H4 (cell line): Measurements from ENCODE around the gene EPN2. TPM values are rescaled to one million over a fixed set of nuclear protein-coding genes. Genes with fewer than 3 reads are reported as not detected.
"Not testable (repeated sequence)": the region's sequence is repeated elsewhere in the genome, so short reads cannot be mapped to it uniquely, and the experiment has no call there.

Experiments used
- DNase-seq: peaks from one replicate; pipeline ENCODE4 v3.0.0-alpha.2; 2015; ENCODE audit warnings: low spot score
- total RNA-seq: library from RNA; depleted of rRNA; stranded (reverse); fragments of >200 nt; shearing (Covaris generic); gene quantifications from 2 replicates; pipeline ENCODE4 v1.2.3, GENCODE V29; 2014

Gene EPN2
- total RNA-seq, 1 experiment from 2014 or later: 10.0 TPM

GRCh38 chr17:19268611-19269010, 31.4 kb downstream of the EPN2 start:
- DNase-seq: no peak

- no peak for DNase-seq
These were observed 31.9 kb downstream of the EPN2 start for GRCh38 chr17:19269106-19269505.

DNA sequence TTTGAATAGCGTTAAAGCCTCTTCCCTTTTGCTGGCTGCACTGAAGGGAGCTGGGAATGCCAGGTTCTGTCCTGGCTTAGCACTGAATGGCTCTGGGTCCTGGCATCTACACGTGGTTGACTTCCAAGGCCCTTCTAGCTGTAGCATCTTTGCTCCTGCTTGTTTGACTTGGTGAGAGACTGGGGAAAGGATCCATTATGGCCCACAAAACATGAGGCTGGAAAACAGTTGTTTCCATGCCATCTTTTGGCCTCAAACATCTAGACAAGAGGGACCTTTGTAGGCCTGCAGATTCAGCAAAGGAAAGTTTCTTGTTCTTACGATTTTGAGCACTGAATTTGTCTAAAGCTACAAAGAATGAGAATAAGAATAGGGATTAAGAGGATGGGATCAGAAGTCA, 32.5 kb downstream of the EPN2 start:
- DNase-seq: no peak

- DNase-seq: no peak
These were observed 33.2 kb downstream of the EPN2 start for GRCh38 chr17:19270347-19270703.

- DNase-seq: no peak
These were observed 33.8 kb downstream of the EPN2 start for GRCh38 chr17:19270704-19271611.

- no peak for DNase-seq
These were observed 34.7 kb downstream of the EPN2 start for GRCh38 chr17:19271780-19272357.

GRCh38 chr17:19273731-19274130, 36.6 kb downstream of the EPN2 start:
- DNase-seq: no peak

DNA sequence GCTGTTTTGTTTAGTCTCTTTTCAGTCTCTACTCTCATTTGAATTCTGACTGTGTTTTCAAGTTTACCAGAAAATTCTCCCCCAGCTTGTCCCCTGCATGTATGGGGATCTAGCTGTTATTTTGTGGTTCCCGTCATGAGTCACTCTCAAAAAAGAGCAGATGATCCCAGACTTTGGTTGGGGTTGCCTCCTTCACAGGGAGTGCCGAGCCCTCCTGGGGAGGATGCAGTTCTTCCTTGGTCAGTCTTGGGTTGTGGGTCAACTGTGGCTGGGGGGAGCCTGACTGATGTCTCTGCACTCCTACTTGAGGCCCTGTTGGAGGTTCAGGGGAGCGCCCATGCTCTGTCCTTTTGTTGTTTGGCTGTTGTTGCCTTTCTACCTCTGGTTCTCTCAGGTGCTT, 37.7 kb downstream of the EPN2 start:
- DNase-seq: no peak

DNA sequence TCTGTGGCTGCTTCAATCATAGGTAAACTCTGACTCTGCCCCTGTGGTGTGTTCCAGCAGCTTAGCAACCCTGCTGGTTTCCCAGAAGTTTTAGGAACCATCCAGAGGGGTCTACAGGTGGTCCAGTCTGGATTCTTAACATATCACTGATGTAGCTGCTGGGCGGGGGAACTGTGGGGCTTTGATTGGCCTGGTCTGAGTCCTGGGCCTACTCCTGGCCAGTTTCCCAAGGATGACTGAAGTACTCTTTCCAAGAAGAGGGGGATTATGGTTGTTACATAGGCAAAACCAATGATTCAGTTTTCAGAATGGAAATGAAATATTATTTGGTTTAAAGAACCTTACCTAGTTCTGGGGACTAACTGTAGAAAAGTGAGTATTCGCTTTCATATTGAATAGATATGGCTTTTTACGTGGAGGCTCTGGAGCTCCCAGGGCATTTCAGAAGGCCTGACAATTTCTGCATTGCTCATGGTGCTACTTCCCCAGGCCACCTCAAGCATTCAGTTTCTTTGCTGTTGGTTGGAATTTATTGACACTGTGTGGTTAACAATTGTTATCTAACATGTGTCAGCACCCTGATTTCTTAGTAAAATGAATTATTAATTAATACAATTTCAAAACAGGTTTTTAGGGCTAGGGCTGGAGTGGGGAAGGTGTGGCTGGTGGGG, 38.4 kb downstream of the EPN2 start:
- DNase-seq: no peak

DNA sequence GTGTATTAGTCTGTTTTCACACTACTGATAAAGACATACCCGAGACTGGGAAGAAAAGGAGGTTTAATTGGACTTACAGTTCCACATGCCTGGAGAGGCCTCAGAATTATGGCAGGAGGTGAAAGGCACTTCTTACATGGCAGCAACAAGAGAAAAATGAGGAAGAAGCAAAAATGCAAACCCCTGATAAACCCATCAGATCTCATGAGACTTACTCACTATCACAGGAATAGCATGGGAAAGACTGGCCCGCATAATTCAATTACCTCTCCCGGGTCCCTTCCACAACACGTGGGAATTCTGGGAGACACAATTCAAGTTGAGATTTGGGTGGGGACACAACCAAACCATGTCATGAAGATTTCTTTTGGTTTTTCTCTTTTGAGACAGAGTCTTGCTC, 41.1 kb downstream of the EPN2 start:
- not testable (repeated sequence) for DNase-seq

DNA sequence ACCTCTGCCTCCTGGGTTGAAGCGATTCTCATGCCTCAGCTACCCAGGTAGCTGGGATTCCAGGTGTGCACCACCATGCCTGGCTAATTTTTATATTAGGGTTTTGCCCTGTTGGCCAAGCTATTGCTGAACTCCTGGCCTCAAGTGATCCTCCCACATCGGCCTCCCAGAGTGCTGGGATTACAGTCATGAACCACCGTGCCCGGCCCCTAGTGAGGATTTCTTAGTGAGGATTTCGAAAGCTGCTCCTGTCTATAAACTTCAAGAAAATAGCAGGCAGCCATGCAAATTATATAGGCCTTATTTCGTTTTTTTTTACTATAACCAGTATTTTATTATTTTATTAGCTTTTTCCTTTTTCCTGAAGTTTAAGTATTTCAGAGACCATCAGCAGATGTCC, 41.6 kb downstream of the EPN2 start:
- no peak for DNase-seq

- no peak for DNase-seq
These were observed 44.0 kb downstream of the EPN2 start for GRCh38 chr17:19281161-19281560.

DNA sequence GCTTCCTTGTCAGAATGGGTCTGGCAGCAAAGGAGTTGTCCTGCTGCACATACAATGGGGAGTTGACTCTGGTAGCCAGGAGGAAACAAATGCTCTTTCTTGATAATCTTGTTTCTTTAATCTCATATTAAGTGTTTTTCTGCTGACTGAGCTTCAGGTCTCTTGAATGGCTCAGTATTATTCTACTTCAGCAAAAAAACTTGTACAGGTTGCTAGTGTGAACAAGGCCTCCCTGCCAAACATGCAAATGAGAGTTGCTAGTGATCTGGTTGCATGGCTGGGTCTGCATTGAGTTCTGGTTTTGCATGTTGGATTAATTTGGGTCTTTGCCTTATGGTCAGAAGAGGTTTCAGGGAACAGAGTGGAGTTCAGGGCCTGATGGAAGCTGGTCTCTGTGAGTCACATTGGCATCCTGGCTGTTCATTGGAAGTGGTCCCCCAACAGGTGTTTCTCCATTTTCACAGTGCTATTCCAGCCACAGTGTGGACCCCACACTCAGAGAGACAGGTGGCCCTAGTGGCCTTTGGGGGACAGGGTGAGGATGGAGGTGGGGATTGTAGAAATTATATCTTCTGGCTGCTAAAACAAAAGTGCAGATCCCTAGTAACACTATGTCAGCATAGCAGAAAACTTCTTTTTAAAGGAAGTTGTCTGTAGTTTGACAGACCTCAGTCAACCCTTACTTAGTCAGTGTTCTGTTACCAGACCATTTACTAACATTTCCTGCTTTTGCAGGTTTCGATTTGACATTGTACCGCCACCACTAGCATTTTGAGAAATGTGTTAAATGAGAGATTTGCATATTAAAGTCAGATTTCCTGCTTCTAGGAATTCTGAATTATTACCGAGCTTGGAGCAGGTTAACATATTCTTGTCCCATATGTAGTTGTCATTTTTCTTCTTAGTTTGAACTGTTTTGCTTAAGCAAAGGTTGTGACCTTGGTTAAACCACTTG, 47.1 kb downstream of the EPN2 start:
- DNase-seq: no peak

- no peak for DNase-seq
These were observed 48.2 kb downstream of the EPN2 start for GRCh38 chr17:19285213-19285900.

GRCh38 chr17:19286751-19287341, 49.7 kb downstream of the EPN2 start:
- no peak for DNase-seq

GRCh38 chr17:19287651-19288050, 50.5 kb downstream of the EPN2 start:
- DNase-seq: no peak

GRCh38 chr17:19288453-19288852, 51.3 kb downstream of the EPN2 start:
- no peak for DNase-seq

DNA sequence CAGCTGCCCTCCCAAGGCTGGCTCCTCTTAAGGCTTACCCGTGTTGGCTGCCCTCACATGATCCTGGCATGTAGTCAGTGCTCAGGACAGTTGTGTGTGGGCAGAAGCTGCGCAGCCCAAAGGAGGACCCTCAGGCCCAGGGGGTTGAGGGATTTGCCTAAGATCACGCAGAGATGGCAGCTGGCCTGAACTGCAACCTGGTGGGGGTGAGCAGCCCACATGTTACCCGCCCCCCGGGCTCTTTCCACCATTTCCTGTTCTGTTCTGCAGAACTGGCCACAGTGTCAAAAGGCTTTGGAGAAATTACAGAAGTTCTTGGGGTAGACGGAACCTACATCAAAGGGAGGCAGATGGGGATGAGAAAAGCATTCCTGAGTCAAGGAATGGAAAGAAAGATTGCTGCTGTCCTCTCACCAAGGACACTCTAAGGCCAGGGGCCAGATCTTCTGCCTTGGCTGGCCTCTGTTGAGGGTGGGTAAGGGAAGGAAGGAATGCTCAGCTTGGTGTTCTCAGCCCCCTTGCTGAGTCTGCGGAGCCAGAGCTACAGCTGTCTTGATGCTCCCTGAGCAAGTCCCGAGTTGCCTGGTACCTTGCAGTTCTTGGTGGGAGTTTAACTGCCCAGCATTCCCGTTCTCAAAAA, 53.0 kb downstream of the EPN2 start:
- no peak for DNase-seq

GRCh38 chr17:19291646-19292376, 54.6 kb downstream of the EPN2 start:
- no peak for DNase-seq

DNA sequence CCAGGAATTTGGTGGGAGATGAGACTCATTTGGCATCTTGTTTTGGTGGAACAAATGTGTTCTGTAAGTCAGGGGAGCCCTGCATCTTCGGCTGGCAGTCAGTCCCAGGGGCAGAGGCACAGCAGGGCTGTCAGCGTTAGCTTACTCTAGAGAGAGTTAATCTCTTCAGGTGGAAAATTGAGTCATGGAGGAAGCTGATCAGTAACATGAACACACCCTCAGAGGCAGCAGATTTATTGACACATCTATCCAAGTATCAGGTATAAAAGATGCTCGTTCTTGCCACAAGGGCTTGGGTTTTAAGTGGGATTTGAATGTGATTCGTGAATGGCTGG, 55.2 kb downstream of the EPN2 start:
- DNase-seq: no peak
